ENCODE measurements around the gene FILIP1.

FILIP1 gene

GRCh38 chr6:75374961-75375400, 118.6 kb downstream of the FILIP1 start:
- no peak for DNase-seq

- no peak for DNase-seq
Measured at GRCh38 chr6:75372884-75373283, 120.7 kb downstream of the FILIP1 start.

DNA sequence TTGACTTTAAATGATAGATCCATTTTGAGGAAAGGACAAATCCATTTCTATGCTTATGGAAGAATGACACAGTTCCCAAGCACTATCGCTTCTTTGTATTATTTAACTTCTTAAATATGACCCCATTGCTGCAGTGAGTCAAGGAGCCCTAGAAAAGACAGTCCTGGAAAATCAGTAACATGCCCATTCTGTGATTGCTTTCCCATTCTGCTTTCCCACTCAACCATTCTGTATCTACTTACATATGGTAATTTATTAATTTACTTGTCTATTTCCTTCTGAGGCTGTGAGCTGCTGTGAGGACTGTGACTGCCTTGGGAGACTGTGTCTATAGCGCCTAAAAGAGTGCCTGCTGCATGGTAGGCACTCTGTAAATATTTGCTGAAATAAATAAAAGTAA, 123.6 kb downstream of the FILIP1 start:
- no peak for DNase-seq

DNA sequence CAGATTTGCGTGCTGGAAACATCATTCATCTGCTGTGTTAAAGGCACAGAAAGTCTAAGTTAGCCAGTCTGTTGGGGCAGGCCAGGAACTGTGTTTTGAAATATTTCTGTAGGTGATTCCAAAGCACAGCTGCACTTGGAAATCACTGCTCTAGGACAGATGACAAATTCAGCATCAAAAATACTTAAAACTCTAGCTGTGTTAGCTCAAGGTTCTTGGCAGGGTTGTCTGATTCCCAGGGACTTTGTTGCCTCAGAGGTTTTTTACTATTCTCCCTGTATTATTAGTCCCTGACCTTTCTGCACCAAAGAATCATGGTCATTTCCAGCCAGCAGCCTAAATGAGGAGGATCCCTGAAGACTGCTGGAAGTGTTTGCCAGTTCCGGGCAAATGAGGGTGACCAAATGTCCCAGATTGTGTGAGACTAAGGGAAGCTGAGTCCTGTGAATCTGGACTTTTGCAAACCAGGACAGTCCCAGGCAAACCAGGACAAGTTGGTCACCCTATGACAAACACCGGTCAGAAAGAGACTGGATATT, 124.7 kb downstream of the FILIP1 start:
- DNase-seq, result no peak

- no peak for DNase-seq
Measured at GRCh38 chr6:75368151-75368779, 125.3 kb downstream of the FILIP1 start.

- no peak for DNase-seq
Measured at GRCh38 chr6:75363304-75363703, 130.3 kb downstream of the FILIP1 start.

DNA sequence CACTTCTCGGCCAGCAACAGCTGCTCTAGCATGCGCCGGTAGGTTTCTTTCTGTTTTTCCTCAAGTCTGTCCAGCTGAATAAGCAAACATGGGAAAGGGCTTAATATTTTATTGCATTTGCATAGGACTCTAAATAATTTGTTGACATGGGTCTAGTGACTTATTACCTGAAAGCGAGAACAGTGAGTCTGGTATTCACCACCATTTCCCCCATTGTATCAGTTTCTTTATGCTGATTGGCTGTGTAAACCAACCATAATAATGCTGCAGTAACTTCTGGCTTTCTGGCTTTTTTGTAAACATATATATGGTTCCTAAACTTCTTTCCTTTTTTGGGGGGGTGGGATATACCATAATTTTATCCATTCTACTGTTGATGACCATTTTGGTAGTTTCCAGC, 140.0 kb downstream of the FILIP1 start:
- no peak for DNase-seq

GRCh38 chr6:75351570-75351969, 142.0 kb downstream of the FILIP1 start:
- no peak for DNase-seq

- DNase-seq, result no peak
Measured at GRCh38 chr6:75350808-75351207, 142.8 kb downstream of the FILIP1 start.

GRCh38 chr6:75350156-75350555, 143.4 kb downstream of the FILIP1 start:
- DNase-seq, result no peak

DNA sequence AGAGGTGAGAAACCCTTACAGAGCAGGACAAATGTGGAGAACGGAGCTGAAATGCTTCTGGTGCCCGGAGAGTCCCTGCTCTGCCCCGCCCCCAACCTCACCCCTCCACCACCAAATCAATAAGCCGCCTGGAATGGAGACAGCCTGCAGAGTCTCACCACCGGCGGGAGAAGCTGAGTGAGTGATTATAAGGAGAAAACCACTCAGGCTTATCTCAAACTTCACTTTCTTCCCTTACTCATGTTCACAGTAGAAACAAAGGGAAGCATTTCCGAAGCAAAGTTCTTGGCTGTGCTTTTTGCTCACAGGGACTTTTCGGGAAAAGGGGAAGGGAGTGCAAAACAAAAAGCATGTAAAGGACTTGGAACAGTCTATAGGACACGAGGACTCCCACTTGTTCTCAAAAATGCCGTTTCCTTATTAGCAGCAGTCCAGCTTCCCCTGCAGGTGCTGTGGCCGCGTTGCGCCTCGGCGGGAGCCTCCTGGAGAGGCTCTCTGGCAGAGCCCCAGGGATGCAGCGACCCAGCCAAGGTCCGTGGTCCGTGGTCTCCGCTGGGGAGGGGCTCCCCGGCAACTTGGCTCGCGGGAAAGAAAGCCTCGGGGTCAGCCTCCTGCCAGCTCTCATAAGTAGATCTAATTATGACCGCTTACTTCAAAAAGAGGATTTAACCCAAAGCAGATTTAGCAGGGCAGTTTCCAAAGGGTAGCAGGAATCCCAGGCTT, 144.2 kb downstream of the FILIP1 start:
- DNase-seq, result no peak

GRCh38 chr6:75348882-75349261, 144.7 kb downstream of the FILIP1 start:
- DNase-seq, result no peak

- DNase-seq, result no peak
Measured at GRCh38 chr6:75347898-75348610, 145.5 kb downstream of the FILIP1 start.

DNA sequence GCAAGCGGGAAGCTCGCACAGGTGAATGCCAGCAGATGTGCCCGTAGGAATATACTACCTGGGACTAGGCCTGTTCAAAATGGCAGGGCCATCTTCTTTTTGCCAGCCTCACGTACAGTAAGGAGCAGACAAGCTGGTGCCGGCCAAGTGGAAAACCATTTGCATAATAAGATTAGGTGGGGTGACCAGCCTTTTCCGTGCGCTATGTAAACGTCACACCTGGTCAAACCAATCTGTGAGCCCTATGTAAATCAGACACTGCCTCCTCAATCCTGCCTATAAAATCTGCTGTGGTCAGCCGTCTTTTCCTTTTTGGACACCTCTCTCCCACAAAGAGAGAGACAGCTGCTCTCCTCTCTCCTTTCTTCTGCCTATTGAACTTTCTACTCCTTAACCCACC, 148.2 kb downstream of the FILIP1 start:
- no peak for DNase-seq

DNA sequence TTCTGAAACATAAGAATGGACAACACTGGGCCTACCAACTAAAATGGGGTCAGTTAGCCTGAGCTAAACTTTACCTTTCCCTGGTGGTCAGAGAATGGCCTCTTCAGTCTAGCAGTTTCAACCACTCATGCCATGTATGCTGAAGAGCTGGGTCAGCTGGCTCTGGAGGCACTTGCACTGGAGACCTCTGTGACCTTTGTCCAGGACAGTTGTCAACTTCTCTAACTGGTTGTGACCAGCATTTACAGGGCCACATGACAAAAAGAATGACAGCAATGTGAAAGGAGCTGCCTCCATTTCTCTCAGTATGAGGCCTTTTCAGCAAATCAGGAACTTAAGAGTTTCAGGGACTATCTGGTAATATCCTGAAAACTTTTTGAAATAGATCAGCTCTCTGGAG, 149.1 kb downstream of the FILIP1 start:
- DNase-seq, result no peak

GRCh38 chr6:75344021-75344420, 149.6 kb downstream of the FILIP1 start:
- DNase-seq, result no peak

- no peak for DNase-seq
Measured at GRCh38 chr6:75337835-75338580, 155.6 kb downstream of the FILIP1 start.

- no peak for DNase-seq
Measured at GRCh38 chr6:75334266-75335040, 159.1 kb downstream of the FILIP1 start.

- DNase-seq, result no peak
Measured at GRCh38 chr6:75333676-75334200, 159.9 kb downstream of the FILIP1 start.

DNA sequence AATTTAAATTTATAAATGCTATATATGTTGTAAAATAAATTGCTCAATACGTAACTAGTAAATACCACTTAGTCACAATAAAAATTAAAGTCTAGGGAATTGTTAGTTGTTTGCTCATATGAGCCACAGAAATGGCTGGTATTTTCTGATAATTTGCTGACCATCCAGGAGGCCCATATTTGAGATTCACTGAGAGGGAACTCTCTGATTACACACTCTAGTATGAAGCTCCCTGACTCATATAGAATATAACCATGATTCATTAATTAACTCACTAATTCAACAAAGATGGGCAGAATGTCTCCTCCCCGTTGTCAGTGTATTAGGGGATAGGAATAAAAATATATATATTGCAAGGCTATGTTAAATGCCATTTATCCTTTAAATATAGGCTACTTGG, 162.4 kb downstream of the FILIP1 start:
- no peak for DNase-seq

DNA sequence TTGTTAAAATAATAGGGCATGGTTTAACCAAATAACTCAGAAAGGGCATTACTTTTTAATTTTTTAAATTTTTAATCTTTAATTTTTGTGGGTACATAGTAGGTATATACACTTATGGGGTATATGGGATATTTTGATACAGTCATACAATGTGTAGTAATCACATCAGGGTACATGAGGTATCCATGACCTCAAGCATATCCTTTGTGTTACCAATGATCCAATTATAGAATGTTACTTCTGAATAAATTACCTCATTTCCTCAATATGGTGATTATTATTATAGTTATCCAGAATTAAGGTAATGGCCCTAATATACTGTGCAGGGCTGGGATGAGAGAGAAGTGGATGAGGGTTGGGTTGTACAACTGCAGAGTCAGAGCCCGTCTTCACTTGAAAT, 163.9 kb downstream of the FILIP1 start:
- no peak for DNase-seq

GRCh38 chr6:75327807-75328206, 165.8 kb downstream of the FILIP1 start:
- no peak for DNase-seq
